Activated T-helper 17 cell treated with anti-CD3 and anti-CD28 coated beads, Interleukin-2, amount 50 U/mL, for 72 hours (primary cell): ENCODE data around the gene AQR. TPM values are rescaled to one million over a fixed set of nuclear protein-coding genes. Genes with fewer than 3 reads are reported as not detected.
"Not testable (repeated sequence)": the region's sequence is repeated elsewhere in the genome, so short reads cannot be mapped to it uniquely, and the experiment has no call there.

Experiments
- ATAC-seq: fragments of 150-1000 bp; cut with Tn5 transposase; replicated peaks from 2 replicates; pipeline ENCODE4 v1.10.0; 2021; ENCODE audit warnings: mild to moderate bottlenecking, moderate library complexity
- H3K27ac Mint-ChIP-seq: one replicate; pipeline ENCODE4 v1.8.0; 2022; ENCODE audit warnings: mixed read lengths
- H3K27me3 Mint-ChIP-seq: one replicate; pipeline ENCODE4 v1.8.0; 2022; ENCODE audit warnings: mixed read lengths
- H3K36me3 Mint-ChIP-seq: one replicate; pipeline ENCODE4 v1.8.0; 2022; ENCODE audit warnings: low read depth, mild to moderate bottlenecking, mixed read lengths
- H3K4me1 Mint-ChIP-seq: one replicate; pipeline ENCODE4 v1.8.0; 2022; ENCODE audit warnings: mixed read lengths
- H3K4me3 Mint-ChIP-seq: one replicate; pipeline ENCODE4 v1.8.0; 2022; ENCODE audit warnings: mild to moderate bottlenecking, mixed read lengths
- H3K9me3 Mint-ChIP-seq: one replicate; pipeline ENCODE4 v1.8.0; 2022; ENCODE audit warnings: mixed read lengths
- total RNA-seq, 2 donors: library from RNA; stranded (reverse); gene quantifications; one replicate each; pipeline ENCODE4 v1.2.3, GENCODE V29; 2022

AQR gene
- total RNA-seq, 2 donors from 2014 or later, result 37.6 to 39.4 TPM

- Mint-ChIP-seq H3K4me1 (no peaks in the 10 kb centered on the region), H3K27me3 (peaks cover 3% of the 10 kb centered on the region), H3K4me3 (no peak overlapping the region), H3K36me3 (no peaks in the 10 kb centered on the region), H3K9me3 (no peaks in the 10 kb centered on the region), H3K27ac (no peak overlapping the region)
- no peak for ATAC-seq
Observed at GRCh38 chr15:34841262-34841725, 128.2 kb downstream of the AQR start.

- Mint-ChIP-seq H3K9me3 (peaks cover 5% of the 10 kb centered on the region), H3K36me3 (no peaks in the 10 kb centered on the region), H3K27ac (no peak overlapping the region), H3K4me3 (no peak overlapping the region), H3K27me3 (peaks cover 10% of the 10 kb centered on the region), H3K4me1 (no peaks in the 10 kb centered on the region)
- ATAC-seq, result no peak
Observed at GRCh38 chr15:34838282-34838681, 131.3 kb downstream of the AQR start.

GRCh38 chr15:34837246-34838016 lies 132.1 kb downstream of the AQR start:
- no peaks in the 10 kb centered on the region for H3K4me1 Mint-ChIP-seq
- peaks cover 5% of the 10 kb centered on the region for H3K9me3 Mint-ChIP-seq
- H3K36me3 Mint-ChIP-seq, result no peaks in the 10 kb centered on the region
- H3K27me3 Mint-ChIP-seq, result peaks cover 10% of the 10 kb centered on the region
- H3K27ac Mint-ChIP-seq, result no peak overlapping the region
- H3K4me3 Mint-ChIP-seq, result no peak overlapping the region
- no peak for ATAC-seq

GRCh38 chr15:34828145-34828911 lies 141.2 kb downstream of the AQR start:
- H3K4me3 Mint-ChIP-seq, result no peak overlapping the region
- no peaks in the 10 kb centered on the region for H3K9me3 Mint-ChIP-seq
- no peak overlapping the region for H3K27ac Mint-ChIP-seq
- no peaks in the 10 kb centered on the region for H3K4me1 Mint-ChIP-seq
- H3K27me3 Mint-ChIP-seq, result peaks cover 17% of the 10 kb centered on the region
- no peak for ATAC-seq
- H3K36me3 Mint-ChIP-seq, result no peaks in the 10 kb centered on the region

GRCh38 chr15:34821831-34822230 lies 147.7 kb downstream of the AQR start:
- no peak overlapping the region for H3K27ac Mint-ChIP-seq
- peaks cover 35% of the 10 kb centered on the region for H3K27me3 Mint-ChIP-seq
- ATAC-seq, result no peak
- peaks cover 3% of the 10 kb centered on the region for H3K9me3 Mint-ChIP-seq
- no peak overlapping the region for H3K4me3 Mint-ChIP-seq
- H3K36me3 Mint-ChIP-seq, result no peaks in the 10 kb centered on the region
- no peaks in the 10 kb centered on the region for H3K4me1 Mint-ChIP-seq

GRCh38 chr15:34820110-34820509 lies 149.4 kb downstream of the AQR start:
- H3K27ac Mint-ChIP-seq, result no peak overlapping the region
- no peaks in the 10 kb centered on the region for H3K4me1 Mint-ChIP-seq
- H3K9me3 Mint-ChIP-seq, result peaks cover 3% of the 10 kb centered on the region

GRCh38 chr15:34818526-34818925 lies 151.0 kb downstream of the AQR start:
- no peak for ATAC-seq
- Mint-ChIP-seq H3K27me3 (peaks cover 37% of the 10 kb centered on the region), H3K4me3 (no peak overlapping the region), H3K9me3 (peaks cover 3% of the 10 kb centered on the region), H3K36me3 (no peaks in the 10 kb centered on the region), H3K27ac (no peak overlapping the region), H3K4me1 (no peaks in the 10 kb centered on the region)

More at GRCh38 chr15:34820110-34820509, 149.4 kb downstream of the AQR start:
- ATAC-seq, result no peak
- H3K4me3 Mint-ChIP-seq, result no peak overlapping the region
- no peaks in the 10 kb centered on the region for H3K36me3 Mint-ChIP-seq
- H3K27me3 Mint-ChIP-seq, result peaks cover 33% of the 10 kb centered on the region

GRCh38 chr15:34815836-34816235 lies 153.7 kb downstream of the AQR start:
- H3K27me3 Mint-ChIP-seq, result peaks cover 29% of the 10 kb centered on the region
- H3K4me1 Mint-ChIP-seq, result no peaks in the 10 kb centered on the region
- H3K9me3 Mint-ChIP-seq, result no peaks in the 10 kb centered on the region
- ATAC-seq, result no peak
- no peak overlapping the region for H3K4me3 Mint-ChIP-seq
- H3K27ac Mint-ChIP-seq, result no peak overlapping the region
- H3K36me3 Mint-ChIP-seq, result no peaks in the 10 kb centered on the region

- H3K27ac Mint-ChIP-seq, result no peak overlapping the region
- ATAC-seq, result no peak
- no peaks in the 10 kb centered on the region for H3K9me3 Mint-ChIP-seq
- H3K4me3 Mint-ChIP-seq, result no peak overlapping the region
- H3K36me3 Mint-ChIP-seq, result no peaks in the 10 kb centered on the region
- peaks cover 33% of the 10 kb centered on the region for H3K27me3 Mint-ChIP-seq
- H3K4me1 Mint-ChIP-seq, result no peaks in the 10 kb centered on the region
Observed at GRCh38 chr15:34813446-34814190, 155.9 kb downstream of the AQR start.

- H3K4me3 Mint-ChIP-seq, H3K9me3 Mint-ChIP-seq, H3K4me1 Mint-ChIP-seq, ATAC-seq, H3K27ac Mint-ChIP-seq, H3K36me3 Mint-ChIP-seq: not testable (repeated sequence)
- H3K27me3 Mint-ChIP-seq, result peaks cover 33% of the 10 kb centered on the region
Observed at GRCh38 chr15:34812868-34813365, 156.6 kb downstream of the AQR start.

GRCh38 chr15:34812369-34812768 lies 157.2 kb downstream of the AQR start:
- H3K36me3 Mint-ChIP-seq, result no peaks in the 10 kb centered on the region
- no peak overlapping the region for H3K27ac Mint-ChIP-seq
- no peak for ATAC-seq
- H3K4me1 Mint-ChIP-seq, result no peaks in the 10 kb centered on the region
- H3K9me3 Mint-ChIP-seq, result no peaks in the 10 kb centered on the region
- H3K27me3 Mint-ChIP-seq, result peaks cover 33% of the 10 kb centered on the region
- H3K4me3 Mint-ChIP-seq, result no peak overlapping the region

GRCh38 chr15:34810443-34811129 lies 159.0 kb downstream of the AQR start:
- Mint-ChIP-seq H3K27me3 (peaks cover 42% of the 10 kb centered on the region), H3K4me3 (no peak overlapping the region), H3K4me1 (no peaks in the 10 kb centered on the region), H3K36me3 (no peaks in the 10 kb centered on the region), H3K9me3 (peaks cover 3% of the 10 kb centered on the region), H3K27ac (no peak overlapping the region)
- ATAC-seq, result no peak

- Mint-ChIP-seq H3K9me3 (peaks cover 3% of the 10 kb centered on the region), H3K36me3 (no peaks in the 10 kb centered on the region), H3K27me3 (peaks cover 41% of the 10 kb centered on the region), H3K4me1 (no peaks in the 10 kb centered on the region), H3K27ac (no peak overlapping the region), H3K4me3 (no peak overlapping the region)
- ATAC-seq, result no peak
Observed at GRCh38 chr15:34809186-34809585, 160.4 kb downstream of the AQR start.

- no peak for ATAC-seq
- peaks cover 3% of the 10 kb centered on the region for H3K9me3 Mint-ChIP-seq
- no peak overlapping the region for H3K27ac Mint-ChIP-seq
- H3K27me3 Mint-ChIP-seq, result peaks cover 36% of the 10 kb centered on the region
- no peaks in the 10 kb centered on the region for H3K36me3 Mint-ChIP-seq
- no peak overlapping the region for H3K4me3 Mint-ChIP-seq
- H3K4me1 Mint-ChIP-seq, result no peaks in the 10 kb centered on the region
Observed at GRCh38 chr15:34808016-34808415, 161.5 kb downstream of the AQR start.
